ENCODE results near the gene C1QTNF8.
"Not testable (repeated sequence)": the region's sequence is repeated elsewhere in the genome, so short reads cannot be mapped to it uniquely, and the experiment has no call there.

Gene C1QTNF8

GRCh38 chr16:1099189-1100083 lies 3.4 kb upstream of the C1QTNF8 start:
- no peak overlapping the region for H3K4me3 ChIP-seq (ENCODE audit: extremely low read depth, insufficient read depth, low read length, poor library complexity, severe bottlenecking)
- H3K27ac ChIP-seq (ENCODE audit: low read depth, low read length, severe bottlenecking) = no peak overlapping the region
- peaks cover 31% of the 10 kb centered on the region for H3K4me1 ChIP-seq (ENCODE audit: control insufficient read depth, insufficient read depth, low read length, poor library complexity, severe bottlenecking)
- 78 to 83% methylated on average over 29 to 30 of the region's 35 CpGs for WGBS, 2 experiments (ENCODE audit: insufficient coverage in 2 of 2)
- H3K36me3 ChIP-seq (ENCODE audit: control insufficient read depth, insufficient read depth, low read length) = no peaks in the 10 kb centered on the region
- H3K9me3 ChIP-seq (ENCODE audit: control insufficient read depth, low read length) = no peaks in the 10 kb centered on the region

DNA sequence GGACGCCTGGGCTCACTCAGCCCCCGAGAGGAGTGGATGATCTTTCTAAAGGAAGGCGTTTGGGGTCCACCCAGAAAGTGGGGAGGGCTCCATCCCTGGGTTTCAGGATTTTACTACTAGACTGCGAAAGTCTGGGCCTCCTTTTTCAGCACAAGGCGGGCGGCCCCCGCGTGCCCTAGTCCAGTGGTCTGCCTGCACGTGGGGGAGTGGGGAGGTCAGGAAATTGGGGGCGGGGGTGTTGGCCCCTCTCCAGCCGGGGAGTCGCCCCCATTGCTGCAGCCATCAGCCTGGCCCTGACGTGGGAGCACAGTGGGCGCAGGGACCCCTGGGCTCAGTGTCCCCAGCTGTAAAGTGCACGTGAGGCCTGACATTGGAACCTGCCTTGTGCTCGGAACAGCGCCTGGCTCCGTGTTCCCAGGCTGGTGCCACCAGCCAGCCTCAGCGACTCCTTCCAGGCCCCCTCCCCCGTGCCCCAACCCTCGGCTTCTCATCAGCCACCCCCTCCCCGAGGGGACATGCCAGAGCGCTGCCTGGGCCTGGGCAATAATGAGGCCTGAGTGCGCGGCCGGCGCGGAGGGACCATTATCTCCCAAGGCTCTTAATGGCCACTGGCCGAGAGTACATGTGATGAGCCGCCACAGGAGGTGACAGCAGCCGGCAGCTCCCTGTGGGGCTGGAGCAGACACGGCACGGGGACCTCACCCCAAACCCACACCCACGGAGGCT lies 2.4 kb upstream of the C1QTNF8 start:
- Histone ChIP-seq H3K9me3 (ENCODE audit: control insufficient read depth, low read length) (no peaks in the 10 kb centered on the region), H3K4me3 (ENCODE audit: extremely low read depth, insufficient read depth, low read length, poor library complexity, severe bottlenecking) (no peak overlapping the region), H3K36me3 (ENCODE audit: control insufficient read depth, insufficient read depth, low read length) (no peaks in the 10 kb centered on the region), H3K27ac (ENCODE audit: low read depth, low read length, severe bottlenecking) (no peak overlapping the region), H3K4me1 (ENCODE audit: control insufficient read depth, insufficient read depth, low read length, poor library complexity, severe bottlenecking) (peaks cover 27% of the 10 kb centered on the region)
- 81 to 83% methylated on average over 22 of the region's 34 CpGs for WGBS, 2 experiments (ENCODE audit: insufficient coverage in 2 of 2)

GRCh38 chr16:1097800-1098199 lies 1.8 kb upstream of the C1QTNF8 start:
- Histone ChIP-seq H3K27ac (ENCODE audit: low read depth, low read length, severe bottlenecking) (no peak overlapping the region), H3K9me3 (ENCODE audit: control insufficient read depth, low read length) (no peaks in the 10 kb centered on the region), H3K4me3 (ENCODE audit: extremely low read depth, insufficient read depth, low read length, poor library complexity, severe bottlenecking) (no peak overlapping the region), H3K4me1 (ENCODE audit: control insufficient read depth, insufficient read depth, low read length, poor library complexity, severe bottlenecking) (peaks cover 27% of the 10 kb centered on the region), H3K36me3 (ENCODE audit: control insufficient read depth, insufficient read depth, low read length) (no peaks in the 10 kb centered on the region)
- 93% methylated on average over 8 to 17 of the region's 23 CpGs for WGBS, 2 experiments (ENCODE audit: insufficient coverage in 2 of 2)

GRCh38 chr16:1097156-1097555 lies 1.1 kb upstream of the C1QTNF8 start:
- WGBS, 2 experiments (ENCODE audit: insufficient coverage in 2 of 2) = 94% methylated on average over 16 to 18 of the region's 18 CpGs
- Histone ChIP-seq H3K9me3 (ENCODE audit: control insufficient read depth, low read length) (no peaks in the 10 kb centered on the region), H3K27ac (ENCODE audit: low read depth, low read length, severe bottlenecking) (no peak overlapping the region), H3K4me3 (ENCODE audit: extremely low read depth, insufficient read depth, low read length, poor library complexity, severe bottlenecking) (no peak overlapping the region), H3K4me1 (ENCODE audit: control insufficient read depth, insufficient read depth, low read length, poor library complexity, severe bottlenecking) (peaks cover 27% of the 10 kb centered on the region), H3K36me3 (ENCODE audit: control insufficient read depth, insufficient read depth, low read length) (no peaks in the 10 kb centered on the region)

GRCh38 chr16:1095450-1096168 lies 435 bp downstream of the C1QTNF8 start:
- 85 to 88% methylated on average over 13 to 14 of the region's 16 CpGs for WGBS, 2 experiments (ENCODE audit: insufficient coverage in 2 of 2)
- Histone ChIP-seq H3K9me3 (ENCODE audit: control insufficient read depth, low read length) (no peaks in the 10 kb centered on the region), H3K4me1 (ENCODE audit: control insufficient read depth, insufficient read depth, low read length, poor library complexity, severe bottlenecking) (peaks cover 33% of the 10 kb centered on the region), H3K36me3 (ENCODE audit: control insufficient read depth, insufficient read depth, low read length) (no peaks in the 10 kb centered on the region), H3K27ac (ENCODE audit: low read depth, low read length, severe bottlenecking) (no peak overlapping the region), H3K4me3 (ENCODE audit: extremely low read depth, insufficient read depth, low read length, poor library complexity, severe bottlenecking) (no peak overlapping the region)

DNA sequence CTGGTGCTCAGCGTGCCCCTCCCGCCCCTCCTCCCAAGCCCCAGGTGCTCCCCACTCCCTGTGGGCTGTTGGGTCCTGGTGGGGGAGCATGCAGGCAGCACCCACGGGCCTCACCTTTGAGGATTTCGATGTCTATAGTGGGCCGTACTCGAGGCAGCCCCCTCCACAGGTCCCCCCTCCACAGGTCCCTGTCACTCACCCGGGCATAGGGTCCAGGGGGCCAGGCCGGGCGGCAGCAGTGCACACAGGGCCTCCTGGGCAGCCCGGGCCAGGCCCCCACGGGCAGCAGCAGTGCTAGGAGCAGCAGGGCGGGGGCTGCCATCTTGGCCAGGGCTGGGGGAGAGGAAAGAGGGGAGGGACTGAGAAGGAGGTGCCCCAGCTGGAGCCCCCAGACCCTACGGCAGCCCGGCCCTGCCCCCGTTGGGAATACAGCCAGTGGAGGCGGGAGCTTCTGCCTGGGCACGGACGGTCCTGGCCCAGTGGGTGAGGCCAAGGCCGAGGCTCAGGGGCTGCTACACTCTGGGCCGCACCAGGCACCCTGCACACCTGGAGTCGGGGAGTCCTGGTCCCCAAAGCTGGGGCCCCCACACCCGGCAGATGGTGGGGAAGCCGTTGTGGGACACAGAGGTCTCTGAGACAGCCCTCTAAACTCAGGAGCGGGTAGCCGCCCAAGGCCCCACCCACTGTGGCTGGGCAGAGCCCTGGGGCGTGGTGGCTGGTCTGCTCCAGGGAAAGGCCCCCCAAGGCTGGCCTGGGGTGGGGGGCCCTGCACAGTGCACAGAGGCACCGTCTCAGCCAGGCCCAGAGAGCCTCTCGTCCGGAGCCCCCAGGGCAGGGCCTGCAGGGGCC lies 1.2 kb downstream of the C1QTNF8 start:
- no peak overlapping the region for H3K4me3 ChIP-seq (ENCODE audit: extremely low read depth, insufficient read depth, low read length, poor library complexity, severe bottlenecking)
- H3K9me3 ChIP-seq (ENCODE audit: control insufficient read depth, low read length) = no peaks in the 10 kb centered on the region
- 90 to 92% methylated on average over 23 of the region's 29 CpGs for WGBS, 2 experiments (ENCODE audit: insufficient coverage in 2 of 2)
- no peaks in the 10 kb centered on the region for H3K36me3 ChIP-seq (ENCODE audit: control insufficient read depth, insufficient read depth, low read length)
- H3K4me1 ChIP-seq (ENCODE audit: control insufficient read depth, insufficient read depth, low read length, poor library complexity, severe bottlenecking) = peaks cover 33% of the 10 kb centered on the region
- H3K27ac ChIP-seq (ENCODE audit: low read depth, low read length, severe bottlenecking) = no peak overlapping the region

GRCh38 chr16:1094124-1094479 lies 1.9 kb downstream of the C1QTNF8 start:
- Histone ChIP-seq H3K36me3 (ENCODE audit: control insufficient read depth, insufficient read depth, low read length) (no peaks in the 10 kb centered on the region), H3K27ac (ENCODE audit: low read depth, low read length, severe bottlenecking) (no peak overlapping the region), H3K9me3 (ENCODE audit: control insufficient read depth, low read length) (no peaks in the 10 kb centered on the region), H3K4me1 (ENCODE audit: control insufficient read depth, insufficient read depth, low read length, poor library complexity, severe bottlenecking) (peaks cover 32% of the 10 kb centered on the region), H3K4me3 (ENCODE audit: extremely low read depth, insufficient read depth, low read length, poor library complexity, severe bottlenecking) (no peak overlapping the region)
- 76 to 84% methylated on average over 9 to 13 of the region's 13 CpGs for WGBS, 2 experiments (ENCODE audit: insufficient coverage in 2 of 2)

DNA sequence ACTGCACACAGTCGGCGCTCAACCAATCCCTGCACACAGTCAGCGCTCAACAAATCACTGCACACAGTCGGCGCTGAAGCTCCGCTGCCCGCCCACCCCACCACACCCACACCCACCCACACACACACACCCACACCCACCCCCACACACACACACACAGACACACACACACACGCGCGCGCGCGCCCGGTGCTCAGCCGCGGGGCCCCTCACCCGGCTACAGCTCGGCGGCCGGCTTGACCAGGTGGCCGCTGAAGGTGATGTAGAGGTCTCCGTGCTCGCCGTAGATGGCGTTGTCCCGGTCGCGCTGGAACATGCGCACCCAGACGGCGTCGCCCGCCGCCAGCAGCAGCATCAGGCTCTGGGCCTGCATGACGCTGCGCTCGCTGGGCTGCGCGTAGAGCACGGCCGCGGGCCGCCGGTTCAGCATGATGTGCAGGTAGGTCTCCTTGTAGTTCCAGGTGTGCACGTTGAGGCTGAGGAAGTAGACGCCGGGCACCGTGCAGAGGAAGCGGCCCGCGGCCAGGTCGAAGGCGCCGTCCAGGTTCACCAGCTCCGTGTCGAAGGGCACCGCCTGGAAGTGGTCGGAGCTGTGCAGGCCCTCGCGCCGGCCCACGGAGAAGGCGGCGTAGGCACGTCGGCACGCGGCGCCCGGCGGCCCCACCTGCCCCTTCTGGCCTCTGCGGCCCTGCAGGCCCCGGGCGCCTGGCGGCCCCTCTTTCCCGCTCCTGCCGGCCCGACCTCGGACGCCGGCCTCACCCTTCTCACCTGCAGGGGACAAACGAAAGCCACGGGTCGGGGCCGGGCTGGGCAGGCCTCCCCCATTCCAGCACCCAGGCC lies 2.5 kb downstream of the C1QTNF8 start:
- Histone ChIP-seq H3K36me3 (ENCODE audit: control insufficient read depth, insufficient read depth, low read length) (no peaks in the 10 kb centered on the region), H3K9me3 (ENCODE audit: control insufficient read depth, low read length) (no peaks in the 10 kb centered on the region), H3K27ac (ENCODE audit: low read depth, low read length, severe bottlenecking) (no peak overlapping the region), H3K4me3 (ENCODE audit: extremely low read depth, insufficient read depth, low read length, poor library complexity, severe bottlenecking) (no peak overlapping the region), H3K4me1 (ENCODE audit: control insufficient read depth, insufficient read depth, low read length, poor library complexity, severe bottlenecking) (peaks cover 29% of the 10 kb centered on the region)
- WGBS, 2 experiments (ENCODE audit: insufficient coverage in 2 of 2) = 86 to 88% methylated on average over 50 to 63 of the region's 85 CpGs

DNA sequence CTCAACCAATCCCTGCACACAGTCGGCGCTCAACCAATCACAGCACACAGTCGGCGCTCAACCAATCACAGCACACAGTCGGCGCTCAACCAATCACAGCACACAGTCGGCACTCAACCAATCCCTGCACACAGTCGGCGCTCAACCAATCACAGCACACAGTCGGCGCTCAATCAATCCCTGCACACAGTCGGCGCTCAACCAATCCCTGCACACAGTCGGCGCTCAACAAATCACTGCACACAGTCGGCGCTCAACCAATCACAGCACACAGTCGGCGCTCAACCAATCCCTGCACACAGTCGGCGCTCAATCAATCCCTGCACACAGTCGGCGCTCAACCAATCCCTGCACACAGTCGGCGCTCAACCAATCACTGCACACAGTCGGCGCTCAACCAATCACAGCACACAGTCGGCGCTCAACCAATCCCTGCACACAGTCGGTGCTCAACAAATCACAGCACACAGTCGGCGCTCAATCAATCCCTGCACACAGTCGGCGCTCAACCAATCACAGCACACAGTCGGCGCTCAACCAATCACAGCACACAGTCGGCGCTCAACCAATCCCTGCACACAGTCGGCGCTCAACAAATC lies 3.3 kb downstream of the C1QTNF8 start:
- not testable (repeated sequence) for H3K9me3 ChIP-seq (ENCODE audit: control insufficient read depth, low read length); H3K27ac ChIP-seq (ENCODE audit: low read depth, low read length, severe bottlenecking); H3K36me3 ChIP-seq (ENCODE audit: control insufficient read depth, insufficient read depth, low read length); H3K4me3 ChIP-seq (ENCODE audit: extremely low read depth, insufficient read depth, low read length, poor library complexity, severe bottlenecking)
- peaks cover 26% of the 10 kb centered on the region for H3K4me1 ChIP-seq (ENCODE audit: control insufficient read depth, insufficient read depth, low read length, poor library complexity, severe bottlenecking)
- 92 to 96% methylated on average over 11 to 17 of the region's 40 CpGs for WGBS, 2 experiments (ENCODE audit: insufficient coverage in 2 of 2)
